ENCODE measurements around the gene ATRN.

ATRN gene

DNA sequence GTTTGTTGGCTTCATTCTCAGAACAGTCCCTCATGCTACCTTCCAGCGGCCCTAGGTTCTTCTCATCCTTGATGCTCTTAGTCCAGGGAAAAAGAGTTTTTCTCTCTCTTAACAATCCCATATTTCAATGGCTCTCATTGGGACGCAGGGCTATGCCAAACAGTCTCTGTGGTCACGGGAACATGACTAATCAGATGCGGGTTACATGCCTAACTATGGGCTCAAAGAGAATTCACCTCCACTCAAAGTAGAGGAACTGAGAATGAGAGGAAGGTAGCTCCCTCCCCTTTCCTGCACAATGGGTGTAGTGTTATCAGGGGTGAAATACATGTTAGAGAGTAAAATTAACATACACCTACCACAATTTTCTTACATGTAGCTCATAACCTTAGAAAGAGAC lies 18.1 kb upstream of the ATRN start:
- no peak overlapping the region for H3K4me2 ChIP-seq (ENCODE audit: insufficient read depth, low read length)
- H3K4me3 ChIP-seq (ENCODE audit: low read depth in 1 of 2, low read length in 2 of 2): no peak overlapping the region
- H3K27me3 ChIP-seq (ENCODE audit: insufficient read depth, low read length, poor library complexity): peaks cover 33% of the 10 kb centered on the region
- DNase-seq (no peak), ATAC-seq (ENCODE audit: insufficient read depth, low read depth) (no peak)
- H4K20me1 ChIP-seq (ENCODE audit: insufficient read depth, low read length): no peaks in the 10 kb centered on the region
- TF ChIP-seq EZH2 (IDR thresholded peaks at IDR 0.05; ENCODE audit: borderline replicate concordance, low read depth, low read length, severe bottlenecking): no peak
- TF ChIP-seq, protein P1, sequence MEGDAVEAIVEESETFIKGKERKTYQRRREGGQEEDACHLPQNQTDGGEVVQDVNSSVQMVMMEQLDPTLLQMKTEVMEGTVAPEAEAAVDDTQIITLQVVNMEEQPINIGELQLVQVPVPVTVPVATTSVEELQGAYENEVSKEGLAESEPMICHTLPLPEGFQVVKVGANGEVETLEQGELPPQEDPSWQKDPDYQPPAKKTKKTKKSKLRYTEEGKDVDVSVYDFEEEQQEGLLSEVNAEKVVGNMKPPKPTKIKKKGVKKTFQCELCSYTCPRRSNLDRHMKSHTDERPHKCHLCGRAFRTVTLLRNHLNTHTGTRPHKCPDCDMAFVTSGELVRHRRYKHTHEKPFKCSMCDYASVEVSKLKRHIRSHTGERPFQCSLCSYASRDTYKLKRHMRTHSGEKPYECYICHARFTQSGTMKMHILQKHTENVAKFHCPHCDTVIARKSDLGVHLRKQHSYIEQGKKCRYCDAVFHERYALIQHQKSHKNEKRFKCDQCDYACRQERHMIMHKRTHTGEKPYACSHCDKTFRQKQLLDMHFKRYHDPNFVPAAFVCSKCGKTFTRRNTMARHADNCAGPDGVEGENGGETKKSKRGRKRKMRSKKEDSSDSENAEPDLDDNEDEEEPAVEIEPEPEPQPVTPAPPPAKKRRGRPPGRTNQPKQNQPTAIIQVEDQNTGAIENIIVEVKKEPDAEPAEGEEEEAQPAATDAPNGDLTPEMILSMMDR (IDR thresholded peaks at IDR 0.05; ENCODE audit: borderline replicate concordance, extremely low read depth, low read length, poor library complexity, severe bottlenecking): no peak
- no peak overlapping the region for H3K27ac ChIP-seq (ENCODE audit: low read length)
- no peaks in the 10 kb centered on the region for H3K79me2 ChIP-seq (ENCODE audit: insufficient read depth, low read length)
- no peak overlapping the region for H3K9ac ChIP-seq (ENCODE audit: low read depth, low read length)
- no peaks in the 10 kb centered on the region for H3K9me3 ChIP-seq (ENCODE audit: insufficient read depth, low read length, severe bottlenecking)
- H3K36me3 ChIP-seq (ENCODE audit: insufficient read depth, low read length): no peaks in the 10 kb centered on the region
- H3K4me1 ChIP-seq (ENCODE audit: insufficient read depth, low read length): no peaks in the 10 kb centered on the region
- no peak overlapping the region for H2AFZ ChIP-seq (ENCODE audit: low read depth, low read length)

DNA sequence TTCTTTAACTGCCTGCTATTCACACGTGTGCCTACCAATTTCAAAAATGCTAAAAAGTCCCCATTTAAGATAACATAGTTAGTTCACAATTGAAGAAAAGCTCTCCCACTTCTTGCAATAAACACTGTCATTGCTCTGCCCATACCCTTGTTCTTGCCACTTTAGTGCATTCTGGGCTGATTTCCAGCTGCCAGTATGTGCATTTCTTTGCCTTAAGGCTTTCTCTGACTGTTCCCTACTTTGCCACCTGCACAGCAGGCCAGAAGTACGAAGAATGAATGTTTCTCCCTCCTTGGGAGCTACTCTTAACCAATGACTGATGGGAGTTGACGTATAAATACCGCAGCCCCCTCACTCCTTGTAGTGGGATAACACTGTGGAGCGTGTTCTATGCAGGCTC lies 16.0 kb upstream of the ATRN start:
- TF ChIP-seq, protein P1 (IDR thresholded peaks at IDR 0.05; ENCODE audit: borderline replicate concordance, extremely low read depth, low read length, poor library complexity, severe bottlenecking): no peak
- TF ChIP-seq EZH2 (IDR thresholded peaks at IDR 0.05; ENCODE audit: borderline replicate concordance, low read depth, low read length, severe bottlenecking): no peak
- Histone ChIP-seq H3K27ac (ENCODE audit: low read length) (no peak overlapping the region), H3K36me3 (ENCODE audit: insufficient read depth, low read length) (no peaks in the 10 kb centered on the region), H3K79me2 (ENCODE audit: insufficient read depth, low read length) (no peaks in the 10 kb centered on the region), H3K4me3 (ENCODE audit: low read depth in 1 of 2, low read length in 2 of 2) (no peak overlapping the region), H4K20me1 (ENCODE audit: insufficient read depth, low read length) (no peaks in the 10 kb centered on the region), H3K9ac (ENCODE audit: low read depth, low read length) (no peak overlapping the region), H3K27me3 (ENCODE audit: insufficient read depth, low read length, poor library complexity) (peaks cover 33% of the 10 kb centered on the region), H3K9me3 (ENCODE audit: insufficient read depth, low read length, severe bottlenecking) (no peaks in the 10 kb centered on the region), H2AFZ (ENCODE audit: low read depth, low read length) (no peak overlapping the region), H3K4me1 (ENCODE audit: insufficient read depth, low read length) (no peaks in the 10 kb centered on the region), H3K4me2 (ENCODE audit: insufficient read depth, low read length) (no peak overlapping the region)
- ATAC-seq (ENCODE audit: insufficient read depth, low read depth) (no peak), DNase-seq (no peak)

DNA sequence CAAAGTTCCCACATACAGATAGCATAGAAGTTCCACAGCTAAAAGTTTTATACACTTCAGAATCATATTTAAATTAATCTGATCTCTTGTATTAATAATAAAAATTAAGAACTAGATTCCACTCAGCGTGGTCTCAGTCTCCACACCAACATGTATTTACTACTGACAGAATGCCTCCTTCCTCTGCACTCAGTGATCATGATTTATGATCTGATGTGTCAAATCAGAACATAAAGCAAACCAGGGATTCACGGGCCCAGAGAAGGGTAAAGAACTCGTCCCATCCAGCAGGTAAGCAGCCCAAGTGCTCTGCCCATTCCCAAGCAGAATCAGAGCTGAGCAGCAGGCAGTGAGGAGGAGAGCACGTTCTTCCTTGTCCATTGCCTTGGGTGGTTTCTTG lies 14.2 kb upstream of the ATRN start:
- H3K9ac ChIP-seq (ENCODE audit: low read depth, low read length): no peak overlapping the region
- H3K79me2 ChIP-seq (ENCODE audit: insufficient read depth, low read length): no peaks in the 10 kb centered on the region
- no peak overlapping the region for H3K4me2 ChIP-seq (ENCODE audit: insufficient read depth, low read length)
- no peak overlapping the region for H3K27ac ChIP-seq (ENCODE audit: low read length)
- no peaks in the 10 kb centered on the region for H4K20me1 ChIP-seq (ENCODE audit: insufficient read depth, low read length)
- no peaks in the 10 kb centered on the region for H3K9me3 ChIP-seq (ENCODE audit: insufficient read depth, low read length, severe bottlenecking)
- H3K4me3 ChIP-seq (ENCODE audit: low read depth in 1 of 2, low read length in 2 of 2): no peak overlapping the region
- DNase-seq (no peak), ATAC-seq (ENCODE audit: insufficient read depth, low read depth) (no peak)
- H3K4me1 ChIP-seq (ENCODE audit: insufficient read depth, low read length): no peaks in the 10 kb centered on the region
- TF ChIP-seq EZH2 (IDR thresholded peaks at IDR 0.05; ENCODE audit: borderline replicate concordance, low read depth, low read length, severe bottlenecking): no peak
- TF ChIP-seq, protein P1 (IDR thresholded peaks at IDR 0.05; ENCODE audit: borderline replicate concordance, extremely low read depth, low read length, poor library complexity, severe bottlenecking): no peak
- H3K27me3 ChIP-seq (ENCODE audit: insufficient read depth, low read length, poor library complexity): peaks cover 33% of the 10 kb centered on the region
- no peak overlapping the region for H2AFZ ChIP-seq (ENCODE audit: low read depth, low read length)
- H3K36me3 ChIP-seq (ENCODE audit: insufficient read depth, low read length): no peaks in the 10 kb centered on the region

DNA sequence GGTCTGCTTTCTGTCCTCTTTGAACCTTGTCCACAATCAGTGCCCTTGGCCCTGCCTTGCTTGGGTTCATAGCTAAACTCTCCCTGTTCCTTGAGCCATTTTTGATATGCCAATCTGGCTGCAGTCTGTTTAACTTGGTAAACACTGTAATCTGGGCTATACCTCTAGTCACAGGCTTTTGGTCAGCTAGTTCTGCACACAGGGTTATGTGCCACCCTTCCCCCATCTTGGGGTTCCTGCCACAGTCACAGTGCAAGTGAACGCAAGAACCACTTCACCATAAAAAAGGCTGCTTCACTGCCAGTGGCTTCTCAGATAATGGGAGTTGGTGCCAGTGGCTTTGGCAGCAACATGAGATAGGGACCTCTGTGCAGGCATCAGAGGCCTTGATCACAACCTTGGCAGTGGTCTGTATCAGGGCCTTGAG lies 10.9 kb upstream of the ATRN start:
- no peak for TF ChIP-seq EZH2 (IDR thresholded peaks at IDR 0.05; ENCODE audit: borderline replicate concordance, low read depth, low read length, severe bottlenecking)
- TF ChIP-seq, protein P1 (IDR thresholded peaks at IDR 0.05; ENCODE audit: borderline replicate concordance, extremely low read depth, low read length, poor library complexity, severe bottlenecking): no peak
- H3K79me2 ChIP-seq (ENCODE audit: insufficient read depth, low read length): no peaks in the 10 kb centered on the region
- ATAC-seq (ENCODE audit: insufficient read depth, low read depth): no peak

More for the DNA sequence above, 10.9 kb upstream of the ATRN start:
- H3K36me3 ChIP-seq (ENCODE audit: insufficient read depth, low read length): no peaks in the 10 kb centered on the region
- H3K27me3 ChIP-seq (ENCODE audit: insufficient read depth, low read length, poor library complexity): peaks cover 9% of the 10 kb centered on the region
- no peak for DNase-seq
- H4K20me1 ChIP-seq (ENCODE audit: insufficient read depth, low read length): no peaks in the 10 kb centered on the region
- H3K9me3 ChIP-seq (ENCODE audit: insufficient read depth, low read length, severe bottlenecking): no peaks in the 10 kb centered on the region
- H3K27ac ChIP-seq (ENCODE audit: low read length): no peak overlapping the region
- H2AFZ ChIP-seq (ENCODE audit: low read depth, low read length): no peak overlapping the region
- no peak overlapping the region for H3K4me3 ChIP-seq (ENCODE audit: low read depth in 1 of 2, low read length in 2 of 2)
- H3K9ac ChIP-seq (ENCODE audit: low read depth, low read length): no peak overlapping the region
- H3K4me1 ChIP-seq (ENCODE audit: insufficient read depth, low read length): no peaks in the 10 kb centered on the region
- H3K4me2 ChIP-seq (ENCODE audit: insufficient read depth, low read length): no peak overlapping the region
